ENCODE measurements around the gene AAR2. TPM values are rescaled to one million over a fixed set of nuclear protein-coding genes. Genes with fewer than 3 reads are reported as not detected.

Gene AAR2
- total RNA-seq, 1 donor from 2014 or later, result 19.7 TPM

DNA sequence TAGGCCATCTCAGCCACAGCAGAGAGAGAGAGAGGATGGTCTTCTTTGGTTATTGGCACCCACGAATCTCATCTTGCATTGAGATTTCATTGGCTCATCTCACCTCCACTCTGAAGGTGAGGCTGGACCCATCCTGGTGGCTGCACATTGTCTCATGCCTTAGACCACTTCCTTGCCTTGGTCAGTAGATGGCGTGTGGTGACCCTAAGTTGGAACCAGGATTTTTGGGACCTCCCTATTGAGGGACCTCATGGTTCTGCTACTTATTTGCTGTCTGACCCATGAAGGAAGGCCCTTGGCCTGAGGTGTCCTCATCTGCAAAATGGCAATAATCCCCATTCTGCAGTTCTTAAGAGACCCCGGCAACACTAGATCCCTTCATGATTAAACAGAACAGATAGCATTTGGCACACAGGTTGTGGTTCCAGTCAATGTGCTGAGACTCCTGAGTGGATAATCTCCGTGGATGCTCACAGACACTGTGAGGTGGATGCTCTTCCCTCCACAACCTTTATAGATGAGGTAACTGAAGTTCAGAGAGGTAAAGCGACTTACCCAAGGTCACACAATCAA lies 21.5 kb upstream of the AAR2 start:
- Histone ChIP-seq H3K79me2 (ENCODE audit: low read depth) (no peaks in the 10 kb centered on the region), H3K36me3 (no peaks in the 10 kb centered on the region), H3K4me2 (no peak overlapping the region), H3K9me3 (ENCODE audit: low read depth) (no peaks in the 10 kb centered on the region), H2AFZ (replicated peaks) (no peak overlapping the region), H4K20me1 (ENCODE audit: low read depth) (peaks cover 3% of the 10 kb centered on the region), H3F3A (ENCODE audit: low read depth) (no peaks in the 10 kb centered on the region), H3K4me1 (no peaks in the 10 kb centered on the region), H3K4me3 (no peak overlapping the region), H3K9ac (no peak overlapping the region), H3K27ac (no peak overlapping the region), H3K27me3 (no peaks in the 10 kb centered on the region)
- Mint-ChIP-seq H3K27ac (no peak overlapping the region), H3K4me1 (peaks cover 2% of the 10 kb centered on the region), H3K9me3 (no peaks in the 10 kb centered on the region), H3K27me3 (ENCODE audit: insufficient read depth, low read depth) (peaks cover 6% of the 10 kb centered on the region), H3K36me3 (peaks cover 3% of the 10 kb centered on the region), H3K4me3 (no peak overlapping the region)
- peak; percentile 71 for DNase-seq (ENCODE audit: low spot score)
- TF ChIP-seq, protein P1, sequence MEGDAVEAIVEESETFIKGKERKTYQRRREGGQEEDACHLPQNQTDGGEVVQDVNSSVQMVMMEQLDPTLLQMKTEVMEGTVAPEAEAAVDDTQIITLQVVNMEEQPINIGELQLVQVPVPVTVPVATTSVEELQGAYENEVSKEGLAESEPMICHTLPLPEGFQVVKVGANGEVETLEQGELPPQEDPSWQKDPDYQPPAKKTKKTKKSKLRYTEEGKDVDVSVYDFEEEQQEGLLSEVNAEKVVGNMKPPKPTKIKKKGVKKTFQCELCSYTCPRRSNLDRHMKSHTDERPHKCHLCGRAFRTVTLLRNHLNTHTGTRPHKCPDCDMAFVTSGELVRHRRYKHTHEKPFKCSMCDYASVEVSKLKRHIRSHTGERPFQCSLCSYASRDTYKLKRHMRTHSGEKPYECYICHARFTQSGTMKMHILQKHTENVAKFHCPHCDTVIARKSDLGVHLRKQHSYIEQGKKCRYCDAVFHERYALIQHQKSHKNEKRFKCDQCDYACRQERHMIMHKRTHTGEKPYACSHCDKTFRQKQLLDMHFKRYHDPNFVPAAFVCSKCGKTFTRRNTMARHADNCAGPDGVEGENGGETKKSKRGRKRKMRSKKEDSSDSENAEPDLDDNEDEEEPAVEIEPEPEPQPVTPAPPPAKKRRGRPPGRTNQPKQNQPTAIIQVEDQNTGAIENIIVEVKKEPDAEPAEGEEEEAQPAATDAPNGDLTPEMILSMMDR (IDR thresholded peaks at IDR 0.05), result peak; percentile 74
- no peak for TF ChIP-seq EZH2phosphoT487 (IDR thresholded peaks at IDR 0.05)

- peaks cover 2% of the 10 kb centered on the region for H3K4me1 Mint-ChIP-seq
- no peak overlapping the region for H3K9ac ChIP-seq
- no peaks in the 10 kb centered on the region for H3K79me2 ChIP-seq (ENCODE audit: low read depth)
- no peak overlapping the region for H3K27ac ChIP-seq
- peaks cover 1% of the 10 kb centered on the region for H3K36me3 Mint-ChIP-seq
- H3F3A ChIP-seq (ENCODE audit: low read depth), result no peaks in the 10 kb centered on the region
- no peaks in the 10 kb centered on the region for H3K9me3 Mint-ChIP-seq
- no peak overlapping the region for H3K27ac Mint-ChIP-seq
- no peaks in the 10 kb centered on the region for H3K36me3 ChIP-seq
- TF ChIP-seq, protein P1 (IDR thresholded peaks at IDR 0.05), result no peak
- no peak for TF ChIP-seq EZH2 (IDR thresholded peaks at IDR 0.05)
- TF ChIP-seq EZH2phosphoT487 (IDR thresholded peaks at IDR 0.05), result no peak
- no peaks in the 10 kb centered on the region for H3K9me3 ChIP-seq (ENCODE audit: low read depth)
- H3K27me3 Mint-ChIP-seq (ENCODE audit: insufficient read depth, low read depth), result peaks cover 4% of the 10 kb centered on the region
- no peak overlapping the region for H3K4me2 ChIP-seq
- no peak overlapping the region for H2AFZ ChIP-seq (replicated peaks)
- no peak for DNase-seq (ENCODE audit: low spot score)
- no peak overlapping the region for H3K4me3 ChIP-seq
- H3K4me1 ChIP-seq, result no peaks in the 10 kb centered on the region
- H3K4me3 Mint-ChIP-seq, result no peak overlapping the region
- H4K20me1 ChIP-seq (ENCODE audit: low read depth), result peaks cover 3% of the 10 kb centered on the region
- H3K27me3 ChIP-seq, result no peaks in the 10 kb centered on the region
Observed at GRCh38 chr20:36215778-36216177, 20.5 kb upstream of the AAR2 start.

GRCh38 chr20:36216314-36217025 lies 19.8 kb upstream of the AAR2 start:
- peaks cover 2% of the 10 kb centered on the region for H3K4me1 Mint-ChIP-seq

More at GRCh38 chr20:36216314-36217025, 19.8 kb upstream of the AAR2 start:
- H3K9me3 Mint-ChIP-seq, result no peaks in the 10 kb centered on the region
- TF ChIP-seq EZH2 (IDR thresholded peaks at IDR 0.05), result no peak
- no peak for TF ChIP-seq EZH2phosphoT487 (IDR thresholded peaks at IDR 0.05)
- TF ChIP-seq, protein P1 (IDR thresholded peaks at IDR 0.05), result no peak
- Histone ChIP-seq H3K27me3 (no peaks in the 10 kb centered on the region), H3F3A (ENCODE audit: low read depth) (no peaks in the 10 kb centered on the region), H3K4me3 (no peak overlapping the region), H3K9ac (no peak overlapping the region), H3K4me2 (no peak overlapping the region), H3K36me3 (no peaks in the 10 kb centered on the region), H3K4me1 (no peaks in the 10 kb centered on the region), H3K9me3 (ENCODE audit: low read depth) (no peaks in the 10 kb centered on the region), H3K27ac (no peak overlapping the region), H2AFZ (replicated peaks) (no peak overlapping the region), H4K20me1 (ENCODE audit: low read depth) (peaks cover 3% of the 10 kb centered on the region), H3K79me2 (ENCODE audit: low read depth) (no peaks in the 10 kb centered on the region)
- peaks cover 3% of the 10 kb centered on the region for H3K36me3 Mint-ChIP-seq
- no peak overlapping the region for H3K27ac Mint-ChIP-seq
- H3K27me3 Mint-ChIP-seq (ENCODE audit: insufficient read depth, low read depth), result peaks cover 4% of the 10 kb centered on the region
- no peak overlapping the region for H3K4me3 Mint-ChIP-seq
- DNase-seq (ENCODE audit: low spot score), result no peak
